Lower leg skin (tissue), 3 donors: Measurements from ENCODE around the gene HLA-DOB.

ENCODE experiments used
- POLR2A ChIP-seq, 2 donors: fragments of 450-650 bp; IDR thresholded peaks; one replicate each; pipeline ENCODE4 v1.6.1; 2016 to 2017; ENCODE audit warnings: antibody characterized with exemption in 2 of 2, mild to moderate bottlenecking in 1 of 2, moderate library complexity in 1 of 2
- TF ChIP-seq, protein P1 (sequence below), 3 donors: fragments of 450-650 bp; IDR thresholded peaks; one replicate each; pipeline ENCODE4 v1.5.1; 2016; ENCODE audit warnings: antibody characterized with exemption in 3 of 3, mild to moderate bottlenecking in 3 of 3, moderate library complexity in 2 of 3

DNA sequence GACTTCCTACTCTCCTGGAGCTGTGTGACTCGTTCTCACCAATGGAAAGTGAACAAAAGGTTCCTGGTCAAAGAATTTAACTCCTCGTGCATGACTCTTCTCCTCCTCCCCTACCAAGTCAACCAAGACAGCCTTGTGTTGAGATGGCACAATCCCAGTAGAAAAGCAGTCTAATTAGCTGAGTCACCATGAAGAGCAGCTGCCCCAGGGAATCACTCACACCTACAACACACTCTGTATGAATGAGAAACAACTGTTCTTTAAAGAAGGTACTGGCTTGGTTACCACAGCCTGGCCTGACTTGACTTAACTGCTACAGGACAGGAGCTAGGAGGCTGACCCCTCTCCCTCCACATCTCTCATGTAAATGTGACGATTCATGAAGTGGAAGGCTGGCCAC lies 2.9 kb upstream of the HLA-DOB start:
- TF ChIP-seq, protein P1, sequence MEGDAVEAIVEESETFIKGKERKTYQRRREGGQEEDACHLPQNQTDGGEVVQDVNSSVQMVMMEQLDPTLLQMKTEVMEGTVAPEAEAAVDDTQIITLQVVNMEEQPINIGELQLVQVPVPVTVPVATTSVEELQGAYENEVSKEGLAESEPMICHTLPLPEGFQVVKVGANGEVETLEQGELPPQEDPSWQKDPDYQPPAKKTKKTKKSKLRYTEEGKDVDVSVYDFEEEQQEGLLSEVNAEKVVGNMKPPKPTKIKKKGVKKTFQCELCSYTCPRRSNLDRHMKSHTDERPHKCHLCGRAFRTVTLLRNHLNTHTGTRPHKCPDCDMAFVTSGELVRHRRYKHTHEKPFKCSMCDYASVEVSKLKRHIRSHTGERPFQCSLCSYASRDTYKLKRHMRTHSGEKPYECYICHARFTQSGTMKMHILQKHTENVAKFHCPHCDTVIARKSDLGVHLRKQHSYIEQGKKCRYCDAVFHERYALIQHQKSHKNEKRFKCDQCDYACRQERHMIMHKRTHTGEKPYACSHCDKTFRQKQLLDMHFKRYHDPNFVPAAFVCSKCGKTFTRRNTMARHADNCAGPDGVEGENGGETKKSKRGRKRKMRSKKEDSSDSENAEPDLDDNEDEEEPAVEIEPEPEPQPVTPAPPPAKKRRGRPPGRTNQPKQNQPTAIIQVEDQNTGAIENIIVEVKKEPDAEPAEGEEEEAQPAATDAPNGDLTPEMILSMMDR (IDR thresholded peaks at IDR 0.05), result no peak
- TF ChIP-seq POLR2A (IDR thresholded peaks at IDR 0.05), result no peak
